ENCODE data around the gene GPR17.

The GPR17 gene, protein sequence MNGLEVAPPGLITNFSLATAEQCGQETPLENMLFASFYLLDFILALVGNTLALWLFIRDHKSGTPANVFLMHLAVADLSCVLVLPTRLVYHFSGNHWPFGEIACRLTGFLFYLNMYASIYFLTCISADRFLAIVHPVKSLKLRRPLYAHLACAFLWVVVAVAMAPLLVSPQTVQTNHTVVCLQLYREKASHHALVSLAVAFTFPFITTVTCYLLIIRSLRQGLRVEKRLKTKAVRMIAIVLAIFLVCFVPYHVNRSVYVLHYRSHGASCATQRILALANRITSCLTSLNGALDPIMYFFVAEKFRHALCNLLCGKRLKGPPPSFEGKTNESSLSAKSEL

DNA sequence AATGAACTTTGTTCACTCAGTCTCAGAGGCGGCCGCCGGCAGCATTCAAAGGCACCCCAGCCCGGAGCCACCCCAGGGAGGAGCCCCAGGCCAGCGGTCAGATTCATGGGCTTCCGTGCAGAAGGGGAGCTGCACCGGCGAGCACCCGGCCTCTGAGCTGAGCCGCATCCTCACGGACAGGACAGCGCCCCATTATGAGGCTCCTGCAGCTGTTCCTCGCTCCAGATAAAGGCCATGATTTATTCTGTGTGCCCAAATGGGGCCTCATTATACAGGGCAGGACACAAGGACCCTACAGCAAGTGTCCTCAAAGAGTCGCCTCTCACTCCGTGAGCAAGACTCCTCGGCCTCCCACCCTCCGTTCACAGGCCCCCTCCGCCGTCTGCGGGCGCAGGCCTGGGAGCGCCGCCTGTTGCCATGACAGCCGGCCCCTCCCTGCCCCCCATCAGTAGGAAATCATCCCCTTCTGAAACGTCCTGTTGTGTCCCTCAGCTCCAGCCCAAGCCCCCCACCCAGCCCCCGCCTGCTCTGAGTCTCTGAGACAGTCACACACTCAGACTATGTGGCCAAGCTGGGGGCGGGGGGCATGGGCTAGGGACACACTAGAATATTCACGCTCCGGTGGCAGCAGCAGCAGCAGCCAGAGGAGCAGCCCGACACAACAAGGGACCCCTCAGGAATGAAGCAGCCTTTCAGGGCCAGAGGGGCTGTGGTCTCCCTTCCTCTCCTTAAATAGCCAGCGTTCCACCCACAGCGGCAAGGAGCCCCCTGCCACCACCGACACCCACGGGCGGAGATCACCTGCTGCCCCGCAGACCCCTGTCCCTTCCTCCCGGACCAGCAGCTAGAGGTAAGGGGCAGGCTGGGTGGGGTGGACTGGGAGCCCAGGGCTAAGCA lies at the start of gene GPR17:
GPR17 (plus strand) TSS at position 759 of the 897 bp plus-strand sequence. CDS start 4,583 bp downstream, outside the sequence.
- H3K4me3 ChIP-seq (ENCODE audit: low read depth, low read length), result no peak within 1 kb of the TSS
- TF ChIP-seq, protein P1, sequence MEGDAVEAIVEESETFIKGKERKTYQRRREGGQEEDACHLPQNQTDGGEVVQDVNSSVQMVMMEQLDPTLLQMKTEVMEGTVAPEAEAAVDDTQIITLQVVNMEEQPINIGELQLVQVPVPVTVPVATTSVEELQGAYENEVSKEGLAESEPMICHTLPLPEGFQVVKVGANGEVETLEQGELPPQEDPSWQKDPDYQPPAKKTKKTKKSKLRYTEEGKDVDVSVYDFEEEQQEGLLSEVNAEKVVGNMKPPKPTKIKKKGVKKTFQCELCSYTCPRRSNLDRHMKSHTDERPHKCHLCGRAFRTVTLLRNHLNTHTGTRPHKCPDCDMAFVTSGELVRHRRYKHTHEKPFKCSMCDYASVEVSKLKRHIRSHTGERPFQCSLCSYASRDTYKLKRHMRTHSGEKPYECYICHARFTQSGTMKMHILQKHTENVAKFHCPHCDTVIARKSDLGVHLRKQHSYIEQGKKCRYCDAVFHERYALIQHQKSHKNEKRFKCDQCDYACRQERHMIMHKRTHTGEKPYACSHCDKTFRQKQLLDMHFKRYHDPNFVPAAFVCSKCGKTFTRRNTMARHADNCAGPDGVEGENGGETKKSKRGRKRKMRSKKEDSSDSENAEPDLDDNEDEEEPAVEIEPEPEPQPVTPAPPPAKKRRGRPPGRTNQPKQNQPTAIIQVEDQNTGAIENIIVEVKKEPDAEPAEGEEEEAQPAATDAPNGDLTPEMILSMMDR (IDR thresholded peaks at IDR 0.05; ENCODE audit: insufficient read depth, low read depth, low read length, missing control alignments), result no peak
- no peak for DNase-seq (ENCODE audit: low read depth)

DNA sequence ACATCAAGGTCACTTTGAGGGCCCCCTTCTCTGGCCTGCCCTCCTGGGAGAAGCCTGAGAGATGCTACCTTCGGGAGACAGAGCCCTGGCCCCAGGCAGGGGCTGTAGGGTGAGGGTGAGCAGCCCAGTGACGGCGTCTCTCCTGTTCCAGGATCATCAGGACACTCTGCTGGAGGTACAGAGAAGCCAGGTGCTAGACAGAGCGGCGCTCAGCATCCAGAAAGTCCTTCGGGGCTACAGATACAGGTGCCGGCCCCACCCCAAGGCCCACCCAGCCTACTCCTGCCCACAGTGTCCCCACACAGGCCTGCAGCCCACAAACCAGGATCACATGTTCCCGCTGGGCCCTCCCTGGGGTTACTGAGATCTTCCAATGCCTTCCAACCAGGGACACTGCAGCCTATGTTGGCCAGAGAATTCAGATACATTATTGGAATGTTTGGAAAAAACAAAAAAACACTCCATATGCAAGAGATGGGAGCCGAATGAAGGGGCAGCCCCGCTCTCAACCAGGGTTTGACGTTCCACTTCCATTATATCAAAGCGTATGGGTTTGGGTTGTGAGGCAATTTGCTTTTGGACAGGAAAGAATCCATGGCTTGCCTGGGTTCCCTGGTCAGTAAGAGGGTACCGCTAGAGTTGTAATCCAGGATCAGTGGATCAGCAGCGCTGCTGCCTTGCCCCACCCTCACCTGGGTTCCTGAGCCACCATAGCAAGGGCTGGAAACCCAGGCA lies 49.5 kb upstream of the GPR17 start:
- TF ChIP-seq, protein P1 (IDR thresholded peaks at IDR 0.05; ENCODE audit: insufficient read depth, low read depth, low read length, missing control alignments), result no peak
- H3K4me3 ChIP-seq (ENCODE audit: low read depth, low read length), result no peak overlapping the region
- DNase-seq (ENCODE audit: low read depth), result no peak

DNA sequence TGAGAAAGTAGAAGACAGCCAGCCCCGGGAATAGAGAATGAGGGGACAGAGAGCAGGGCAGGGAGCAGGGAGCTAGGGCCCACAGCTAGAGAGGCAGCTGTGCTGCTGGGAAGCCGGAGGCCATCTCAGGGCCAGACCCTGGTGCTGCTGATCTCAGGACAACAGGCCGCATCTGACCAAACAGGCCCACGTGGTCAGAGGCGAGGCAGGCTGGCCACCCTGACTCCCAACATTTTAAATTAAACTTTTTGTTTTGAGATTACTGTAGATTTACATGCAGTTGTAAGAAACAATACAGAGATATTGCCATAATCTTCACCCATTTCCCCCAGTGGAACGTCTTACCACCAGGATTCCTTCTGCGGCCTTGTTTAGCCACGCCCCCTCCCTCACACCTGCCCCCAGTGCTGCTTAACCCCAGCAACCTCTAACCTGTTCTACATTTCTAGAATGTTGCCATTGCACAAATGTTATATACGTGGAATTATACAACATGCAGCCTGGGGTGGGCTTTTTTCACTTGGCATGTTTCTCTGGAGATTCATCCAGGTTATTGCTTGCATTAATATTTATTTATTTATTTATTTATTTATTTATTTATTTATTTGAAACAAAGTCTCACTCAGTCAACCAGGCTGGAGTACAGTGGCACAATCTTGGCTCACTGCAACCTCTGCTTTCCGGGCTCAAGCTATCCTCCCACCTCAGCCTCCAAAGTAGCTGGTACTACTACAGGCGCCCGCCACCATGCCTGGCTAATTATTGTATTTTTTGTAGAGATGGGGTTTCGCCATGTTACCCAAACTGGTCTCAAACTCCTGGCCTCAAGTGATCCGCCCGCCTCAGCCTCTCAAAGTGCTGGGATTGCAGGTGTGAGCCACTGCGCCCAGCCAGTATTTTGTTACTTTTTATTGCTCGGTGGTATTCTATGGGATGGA lies 48.6 kb upstream of the GPR17 start:
- H3K4me3 ChIP-seq (ENCODE audit: low read depth, low read length), result no peak overlapping the region
- TF ChIP-seq, protein P1 (IDR thresholded peaks at IDR 0.05; ENCODE audit: insufficient read depth, low read depth, low read length, missing control alignments), result no peak
- no peak for DNase-seq (ENCODE audit: low read depth)

DNA sequence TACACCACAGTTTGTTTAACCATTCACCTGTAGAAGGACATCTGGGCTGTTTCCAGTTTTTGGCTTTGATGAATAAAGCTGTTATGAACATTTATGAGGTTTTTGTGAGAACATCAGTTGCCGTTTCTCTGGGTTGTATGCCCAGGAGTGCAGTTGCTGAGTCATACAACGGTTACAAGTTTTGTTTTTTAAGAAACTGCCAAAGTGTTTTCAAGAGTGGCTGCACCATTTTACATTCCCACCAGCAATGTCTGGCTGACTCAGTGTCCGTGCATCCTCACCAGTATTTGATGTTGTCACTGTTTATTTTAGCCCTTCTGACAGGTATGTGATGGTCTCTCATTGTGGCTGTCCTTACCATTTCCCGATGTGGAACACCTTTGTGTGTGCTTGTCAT lies 48.0 kb upstream of the GPR17 start:
- TF ChIP-seq, protein P1 (IDR thresholded peaks at IDR 0.05; ENCODE audit: insufficient read depth, low read depth, low read length, missing control alignments), result no peak
- DNase-seq (ENCODE audit: low read depth), result no peak
- no peak overlapping the region for H3K4me3 ChIP-seq (ENCODE audit: low read depth, low read length)

DNA sequence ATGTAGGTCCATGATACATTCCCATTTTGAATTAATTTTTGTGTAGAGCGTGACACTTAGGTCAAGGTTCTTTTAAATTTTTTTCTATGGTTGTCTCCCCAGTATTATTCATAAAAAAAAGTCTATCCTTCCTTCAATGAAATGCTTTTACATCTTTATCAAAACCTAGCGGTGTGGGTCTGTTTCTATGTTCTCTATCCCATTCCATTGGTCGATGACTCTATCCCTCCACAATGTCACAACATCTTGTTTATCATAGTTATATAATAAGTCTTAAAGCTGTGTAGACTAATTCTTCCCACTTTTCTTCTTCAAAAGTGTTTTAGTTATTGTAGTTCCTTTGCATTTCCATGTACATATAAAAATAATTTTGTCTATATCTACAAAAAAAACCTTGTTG lies 47.2 kb upstream of the GPR17 start:
- H3K4me3 ChIP-seq (ENCODE audit: low read depth, low read length), result no peak overlapping the region
- TF ChIP-seq, protein P1 (IDR thresholded peaks at IDR 0.05; ENCODE audit: insufficient read depth, low read depth, low read length, missing control alignments), result no peak
- DNase-seq (ENCODE audit: low read depth), result no peak

DNA sequence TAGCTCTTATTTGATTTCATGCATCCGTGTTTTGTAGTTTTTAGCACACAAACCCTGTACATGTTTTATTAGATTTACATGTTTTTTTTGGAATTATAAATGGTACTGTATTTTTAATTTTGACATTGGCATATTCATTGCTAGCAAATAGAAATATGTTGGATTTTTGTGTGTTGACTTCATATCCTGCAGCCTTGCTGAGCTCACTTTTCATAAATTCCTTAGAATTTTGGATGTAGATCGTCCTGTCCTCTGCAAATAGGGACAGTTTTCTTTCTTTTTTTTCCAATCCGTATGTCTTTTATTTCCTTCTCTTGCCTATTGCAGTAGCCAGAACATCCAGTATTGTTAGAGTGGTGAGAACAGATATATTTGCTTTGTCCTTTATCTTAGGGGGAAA lies 46.7 kb upstream of the GPR17 start:
- DNase-seq (ENCODE audit: low read depth), result no peak
- TF ChIP-seq, protein P1 (IDR thresholded peaks at IDR 0.05; ENCODE audit: insufficient read depth, low read depth, low read length, missing control alignments), result no peak
- no peak overlapping the region for H3K4me3 ChIP-seq (ENCODE audit: low read depth, low read length)

Measured in GM12865 (cell line).